ENCODE results near the gene PCA3. TPM values are rescaled to one million over a fixed set of nuclear protein-coding genes. Genes with fewer than 3 reads are reported as not detected.
"Not testable (repeated sequence)": the region's sequence is repeated elsewhere in the genome, so short reads cannot be mapped to it uniquely, and the experiment has no call there.

Gene PCA3
- total and polyA plus RNA-seq, 3 experiments from 2014 or later, result not detected

GRCh38 chr9:76741524-76741923 is 22.7 kb upstream of the PCA3 start:
- no peaks in the 10 kb centered on the region for H3K4me1 ChIP-seq (ENCODE audit: insufficient read depth, low read length)
- POLR2A ChIA-PET, result no interaction called here
- no peak for DNase-seq
- peaks cover 0 to 11% (median 3%) of the 10 kb centered on the region in 5 donors for H3K9me3 Mint-ChIP-seq
- H3K36me3 ChIP-seq (ENCODE audit: insufficient read depth, low read length), result no peaks in the 10 kb centered on the region
- H3K36me3 Mint-ChIP-seq, result no peaks in the 10 kb centered on the region
- no peaks in the 10 kb centered on the region for H3K4me1 Mint-ChIP-seq
- H3K9me3 ChIP-seq (ENCODE audit: low read length), result no peaks in the 10 kb centered on the region
- H3K4me3 Mint-ChIP-seq, result no peak overlapping the region
- no peaks in the 10 kb centered on the region for H3K27me3 ChIP-seq (ENCODE audit: insufficient read depth, low read length, poor library complexity, severe bottlenecking)
- H3K4me3 ChIP-seq (ENCODE audit: low read length), result no peak overlapping the region
- CTCF ChIA-PET, result no interaction called here
- H3K27me3 Mint-ChIP-seq, result peaks cover 13 to 21% of the 10 kb centered on the region in 2 donors
- no peak overlapping the region for H3K27ac Mint-ChIP-seq
- H3K27ac ChIP-seq (ENCODE audit: low read depth, low read length), result no peak overlapping the region

GRCh38 chr9:76742890-76743289 is 21.3 kb upstream of the PCA3 start:
- H3K36me3 ChIP-seq (ENCODE audit: insufficient read depth, low read length); H3K4me3 Mint-ChIP-seq; DNase-seq; H3K27me3 ChIP-seq (ENCODE audit: insufficient read depth, low read length, poor library complexity, severe bottlenecking); H3K4me3 ChIP-seq (ENCODE audit: low read length); CTCF ChIA-PET; H3K36me3 Mint-ChIP-seq; H3K27ac Mint-ChIP-seq; H3K27ac ChIP-seq (ENCODE audit: low read depth, low read length); H3K9me3 ChIP-seq (ENCODE audit: low read length); POLR2A ChIA-PET; H3K4me1 ChIP-seq (ENCODE audit: insufficient read depth, low read length); H3K4me1 Mint-ChIP-seq: not testable (repeated sequence)
- peaks cover 2 to 11% (median 3%) of the 10 kb centered on the region in 5 donors for H3K9me3 Mint-ChIP-seq
- H3K27me3 Mint-ChIP-seq, result peaks cover 13 to 25% of the 10 kb centered on the region in 2 donors

DNA sequence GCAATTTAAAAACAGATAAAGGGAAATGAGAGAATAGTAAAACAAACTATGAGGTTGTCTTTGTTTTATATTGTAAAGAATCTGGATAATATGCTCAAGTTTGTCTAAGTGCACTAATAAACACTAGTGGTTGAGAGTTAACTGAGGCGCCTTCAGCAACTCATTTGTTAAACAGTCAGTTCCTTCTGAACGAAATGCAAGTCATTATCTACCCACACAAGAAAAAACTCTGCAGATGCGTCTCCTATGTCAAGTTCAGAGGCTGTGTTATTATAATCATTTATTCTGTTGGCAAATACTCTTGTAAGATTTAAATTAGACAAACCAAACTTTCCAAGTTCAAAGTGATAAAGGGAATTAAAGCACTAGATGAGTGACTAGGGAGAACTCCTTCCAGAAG is 20.3 kb upstream of the PCA3 start:
- H3K27me3 Mint-ChIP-seq, result peaks cover 13 to 19% of the 10 kb centered on the region in 2 donors
- CTCF ChIA-PET, result no interaction called here
- H3K27ac ChIP-seq (ENCODE audit: low read depth, low read length), result no peak overlapping the region
- H3K4me1 Mint-ChIP-seq, result no peaks in the 10 kb centered on the region
- POLR2A ChIA-PET, result no interaction called here
- H3K36me3 ChIP-seq (ENCODE audit: insufficient read depth, low read length), result no peaks in the 10 kb centered on the region
- H3K4me3 Mint-ChIP-seq, result no peak overlapping the region
- H3K4me3 ChIP-seq (ENCODE audit: low read length), result no peak overlapping the region
- no peaks in the 10 kb centered on the region for H3K4me1 ChIP-seq (ENCODE audit: insufficient read depth, low read length)
- peaks cover 2 to 11% (median 3%) of the 10 kb centered on the region in 5 donors for H3K9me3 Mint-ChIP-seq
- no peaks in the 10 kb centered on the region for H3K36me3 Mint-ChIP-seq
- no peaks in the 10 kb centered on the region for H3K27me3 ChIP-seq (ENCODE audit: insufficient read depth, low read length, poor library complexity, severe bottlenecking)
- no peaks in the 10 kb centered on the region for H3K9me3 ChIP-seq (ENCODE audit: low read length)
- no peak overlapping the region for H3K27ac Mint-ChIP-seq
- DNase-seq, result no peak

DNA sequence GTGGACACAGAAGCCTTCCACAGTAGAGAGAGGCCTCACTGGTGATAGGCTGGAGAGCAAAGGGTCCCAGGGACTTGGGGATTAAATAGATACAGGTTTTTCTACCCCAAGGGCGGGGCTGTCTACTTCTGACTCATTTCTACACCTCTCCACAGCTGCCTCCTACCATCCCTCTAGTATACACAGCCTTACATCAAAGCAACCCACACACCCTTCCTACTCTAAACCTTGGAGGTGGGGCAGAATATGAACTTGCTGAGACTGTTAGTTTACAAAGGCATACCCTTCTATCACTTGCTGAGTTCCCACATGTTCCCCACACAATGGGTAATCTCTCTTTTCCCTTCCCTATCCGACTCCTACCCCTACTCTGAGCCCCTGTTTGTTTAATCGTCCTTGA is 19.9 kb upstream of the PCA3 start:
- POLR2A ChIA-PET, result no interaction called here
- H3K27me3 Mint-ChIP-seq, result peaks cover 13 to 16% of the 10 kb centered on the region in 2 donors
- no peaks in the 10 kb centered on the region for H3K4me1 Mint-ChIP-seq
- H3K36me3 ChIP-seq (ENCODE audit: insufficient read depth, low read length), result no peaks in the 10 kb centered on the region
- no peaks in the 10 kb centered on the region for H3K36me3 Mint-ChIP-seq
- H3K27ac ChIP-seq (ENCODE audit: low read depth, low read length), result no peak overlapping the region
- CTCF ChIA-PET, result no interaction called here
- no peak overlapping the region for H3K4me3 Mint-ChIP-seq
- no peak overlapping the region for H3K4me3 ChIP-seq (ENCODE audit: low read length)
- no peaks in the 10 kb centered on the region for H3K4me1 ChIP-seq (ENCODE audit: insufficient read depth, low read length)
- H3K27me3 ChIP-seq (ENCODE audit: insufficient read depth, low read length, poor library complexity, severe bottlenecking), result no peaks in the 10 kb centered on the region
- DNase-seq, result no peak
- H3K9me3 ChIP-seq (ENCODE audit: low read length), result no peaks in the 10 kb centered on the region
- H3K9me3 Mint-ChIP-seq, result peaks cover 2 to 11% (median 3%) of the 10 kb centered on the region in 5 donors
- H3K27ac Mint-ChIP-seq, result no peak overlapping the region

DNA sequence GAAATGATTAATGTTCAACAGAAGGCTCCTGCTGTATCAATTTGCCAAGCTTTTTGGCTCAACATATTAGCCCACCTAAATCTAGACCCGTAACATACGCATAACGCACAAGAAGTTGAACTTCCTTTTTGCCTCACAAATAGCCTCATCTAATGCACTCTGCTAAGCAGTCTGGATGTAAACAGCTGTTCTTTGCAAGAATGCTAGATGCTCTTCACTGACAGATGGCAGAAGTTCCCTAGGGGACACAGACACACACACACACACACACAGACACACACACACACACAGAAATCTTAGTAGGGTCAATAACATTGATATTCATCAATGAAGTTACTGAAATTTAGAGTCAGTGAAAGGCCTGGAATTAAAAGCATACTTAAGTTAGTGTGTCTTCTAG is 13.2 kb upstream of the PCA3 start:
- Histone ChIP-seq H3K4me1 (ENCODE audit: insufficient read depth, low read length) (no peaks in the 10 kb centered on the region), H3K36me3 (ENCODE audit: insufficient read depth, low read length) (no peaks in the 10 kb centered on the region), H3K9me3 (ENCODE audit: low read length) (no peaks in the 10 kb centered on the region), H3K27me3 (ENCODE audit: insufficient read depth, low read length, poor library complexity, severe bottlenecking) (no peaks in the 10 kb centered on the region), H3K4me3 (ENCODE audit: low read length) (no peak overlapping the region), H3K27ac (ENCODE audit: low read depth, low read length) (no peak overlapping the region)
- CTCF ChIA-PET, result no interaction called here
- no peak overlapping the region for H3K27ac Mint-ChIP-seq
- peaks cover 0 to 3% (median 0%) of the 10 kb centered on the region in 5 donors for H3K9me3 Mint-ChIP-seq
- peaks cover 0 to 9% (median 0%) of the 10 kb centered on the region in 3 donors for H3K4me1 Mint-ChIP-seq
- H3K36me3 Mint-ChIP-seq, result no peaks in the 10 kb centered on the region
- DNase-seq, result no peak
- H3K4me3 Mint-ChIP-seq, result no peak overlapping the region
- peaks cover 0 to 4% of the 10 kb centered on the region in 2 donors for H3K27me3 Mint-ChIP-seq
- POLR2A ChIA-PET, result no interaction called here

GRCh38 chr9:76756268-76756640 is 8.0 kb upstream of the PCA3 start:
- Histone ChIP-seq H3K4me1 (ENCODE audit: insufficient read depth, low read length) (no peaks in the 10 kb centered on the region), H3K27me3 (ENCODE audit: insufficient read depth, low read length, poor library complexity, severe bottlenecking) (no peaks in the 10 kb centered on the region), H3K4me3 (ENCODE audit: low read length) (no peak overlapping the region), H3K36me3 (ENCODE audit: insufficient read depth, low read length) (no peaks in the 10 kb centered on the region), H3K27ac (ENCODE audit: low read depth, low read length) (no peak overlapping the region), H3K9me3 (ENCODE audit: low read length) (no peaks in the 10 kb centered on the region)
- ChIA-PET POLR2A (no interaction called here), CTCF (no interaction called here)
- Mint-ChIP-seq H3K4me3 (no peak overlapping the region), H3K4me1 (peaks cover 0 to 9% (median 0%) of the 10 kb centered on the region in 3 donors), H3K36me3 (no peaks in the 10 kb centered on the region), H3K27me3 (peaks cover 0 to 15% of the 10 kb centered on the region in 2 donors), H3K9me3 (no peaks in the 10 kb centered on the region), H3K27ac (no peak overlapping the region)
- no peak for DNase-seq

DNA sequence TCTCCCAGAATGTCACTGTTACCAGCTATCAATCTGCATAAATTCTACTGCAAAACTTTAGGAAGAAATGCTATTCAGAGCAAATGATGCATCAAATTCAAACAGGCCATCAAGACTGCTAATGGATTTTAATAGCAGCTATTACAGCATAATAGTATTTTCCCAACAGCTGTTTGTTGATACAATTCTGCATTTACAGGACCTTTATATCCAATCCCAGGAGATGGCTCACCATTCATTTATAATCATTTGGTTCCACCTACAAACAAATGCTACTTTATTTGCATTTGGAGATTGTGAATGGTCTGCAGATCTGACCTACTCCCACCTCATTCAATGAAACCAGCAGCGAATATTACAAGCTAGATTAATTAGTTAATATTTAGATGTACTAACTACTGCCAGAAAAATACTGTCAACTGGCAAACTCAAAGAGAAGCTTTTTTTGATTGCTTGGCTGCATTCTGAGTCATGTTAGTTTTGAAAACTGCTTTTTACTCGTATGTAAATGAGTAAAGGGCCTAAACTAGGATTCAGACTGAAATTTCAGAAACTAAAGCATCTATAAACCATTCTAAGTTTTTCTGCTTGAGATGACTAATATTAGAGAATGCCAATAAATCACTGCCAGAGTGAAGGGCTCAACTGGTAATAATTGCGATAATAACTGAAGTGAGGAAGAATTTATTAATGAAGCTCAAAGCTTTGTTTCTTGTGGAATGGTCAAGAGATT is 7.1 kb upstream of the PCA3 start:
- H3K4me1 Mint-ChIP-seq, result peaks cover 0 to 9% (median 0%) of the 10 kb centered on the region in 3 donors
- Histone ChIP-seq H3K27ac (ENCODE audit: low read depth, low read length) (no peak overlapping the region), H3K9me3 (ENCODE audit: low read length) (no peaks in the 10 kb centered on the region), H3K4me3 (ENCODE audit: low read length) (no peak overlapping the region), H3K36me3 (ENCODE audit: insufficient read depth, low read length) (no peaks in the 10 kb centered on the region), H3K27me3 (ENCODE audit: insufficient read depth, low read length, poor library complexity, severe bottlenecking) (no peaks in the 10 kb centered on the region), H3K4me1 (ENCODE audit: insufficient read depth, low read length) (no peaks in the 10 kb centered on the region)
- H3K4me3 Mint-ChIP-seq, result no peak overlapping the region
- no peaks in the 10 kb centered on the region for H3K9me3 Mint-ChIP-seq
- no peaks in the 10 kb centered on the region for H3K36me3 Mint-ChIP-seq
- POLR2A ChIA-PET, result no interaction called here
- peaks cover 0 to 15% of the 10 kb centered on the region in 2 donors for H3K27me3 Mint-ChIP-seq
- CTCF ChIA-PET, result no interaction called here
- no peak overlapping the region for H3K27ac Mint-ChIP-seq
- DNase-seq, result no peak

DNA sequence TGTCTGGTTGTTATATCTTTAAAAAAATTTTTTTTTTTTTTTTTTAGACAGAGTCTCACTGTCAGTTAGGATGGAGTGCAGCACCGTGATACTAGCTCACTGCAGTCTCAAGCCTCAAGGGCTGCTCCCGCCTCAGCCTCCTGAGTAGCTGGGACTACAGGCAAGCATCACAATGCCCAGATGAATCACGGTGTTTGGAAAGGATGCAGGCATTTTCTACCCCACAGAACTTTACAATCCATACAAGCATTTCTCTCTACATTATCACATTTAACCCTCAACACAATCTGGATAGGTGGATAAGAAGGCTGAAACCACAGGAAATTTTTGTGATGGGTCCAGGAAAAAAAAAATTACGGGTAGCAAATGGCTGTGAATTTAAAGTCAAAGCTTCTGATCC is 5.8 kb upstream of the PCA3 start:
- CTCF ChIA-PET, result no interaction called here
- no peaks in the 10 kb centered on the region for H3K9me3 ChIP-seq (ENCODE audit: low read length)
- peaks cover 0 to 21% of the 10 kb centered on the region in 2 donors for H3K27me3 Mint-ChIP-seq
- no peaks in the 10 kb centered on the region for H3K36me3 ChIP-seq (ENCODE audit: insufficient read depth, low read length)
- no peaks in the 10 kb centered on the region for H3K9me3 Mint-ChIP-seq
- DNase-seq, result no peak
- POLR2A ChIA-PET, result no interaction called here
- H3K4me3 ChIP-seq (ENCODE audit: low read length), result no peak overlapping the region
- H3K27ac Mint-ChIP-seq, result no peak overlapping the region
- H3K36me3 Mint-ChIP-seq, result no peaks in the 10 kb centered on the region
- H3K27ac ChIP-seq (ENCODE audit: low read depth, low read length), result no peak overlapping the region
- H3K4me1 Mint-ChIP-seq, result peaks cover 0 to 9% (median 0%) of the 10 kb centered on the region in 3 donors
- no peaks in the 10 kb centered on the region for H3K4me1 ChIP-seq (ENCODE audit: insufficient read depth, low read length)
- H3K27me3 ChIP-seq (ENCODE audit: insufficient read depth, low read length, poor library complexity, severe bottlenecking), result no peaks in the 10 kb centered on the region
- no peak overlapping the region for H3K4me3 Mint-ChIP-seq

Data from CD8-positive, alpha-beta memory T cell (primary cell).